GM21423 (cell line): Measurements from ENCODE around the gene RBM42.
A peak's percentile ranks its signal among the peaks of the same experiment; 100 is the strongest.
"Not testable (repeated sequence)": the region's sequence is repeated elsewhere in the genome, so short reads cannot be mapped to it uniquely, and the experiment has no call there.

ENCODE experiments used
- ATAC-seq: cut with Tn5 transposase; IDR thresholded peaks from one replicate; pipeline ENCODE4 v1.9.1; 2021; ENCODE audit warnings: mild to moderate bottlenecking, moderate library complexity; ENCODE audit not compliant: unreplicated experiment

Gene RBM42, protein sequence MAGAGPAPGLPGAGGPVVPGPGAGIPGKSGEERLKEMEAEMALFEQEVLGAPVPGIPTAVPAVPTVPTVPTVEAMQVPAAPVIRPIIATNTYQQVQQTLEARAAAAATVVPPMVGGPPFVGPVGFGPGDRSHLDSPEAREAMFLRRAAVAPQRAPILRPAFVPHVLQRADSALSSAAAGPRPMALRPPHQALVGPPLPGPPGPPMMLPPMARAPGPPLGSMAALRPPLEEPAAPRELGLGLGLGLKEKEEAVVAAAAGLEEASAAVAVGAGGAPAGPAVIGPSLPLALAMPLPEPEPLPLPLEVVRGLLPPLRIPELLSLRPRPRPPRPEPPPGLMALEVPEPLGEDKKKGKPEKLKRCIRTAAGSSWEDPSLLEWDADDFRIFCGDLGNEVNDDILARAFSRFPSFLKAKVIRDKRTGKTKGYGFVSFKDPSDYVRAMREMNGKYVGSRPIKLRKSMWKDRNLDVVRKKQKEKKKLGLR

DNA sequence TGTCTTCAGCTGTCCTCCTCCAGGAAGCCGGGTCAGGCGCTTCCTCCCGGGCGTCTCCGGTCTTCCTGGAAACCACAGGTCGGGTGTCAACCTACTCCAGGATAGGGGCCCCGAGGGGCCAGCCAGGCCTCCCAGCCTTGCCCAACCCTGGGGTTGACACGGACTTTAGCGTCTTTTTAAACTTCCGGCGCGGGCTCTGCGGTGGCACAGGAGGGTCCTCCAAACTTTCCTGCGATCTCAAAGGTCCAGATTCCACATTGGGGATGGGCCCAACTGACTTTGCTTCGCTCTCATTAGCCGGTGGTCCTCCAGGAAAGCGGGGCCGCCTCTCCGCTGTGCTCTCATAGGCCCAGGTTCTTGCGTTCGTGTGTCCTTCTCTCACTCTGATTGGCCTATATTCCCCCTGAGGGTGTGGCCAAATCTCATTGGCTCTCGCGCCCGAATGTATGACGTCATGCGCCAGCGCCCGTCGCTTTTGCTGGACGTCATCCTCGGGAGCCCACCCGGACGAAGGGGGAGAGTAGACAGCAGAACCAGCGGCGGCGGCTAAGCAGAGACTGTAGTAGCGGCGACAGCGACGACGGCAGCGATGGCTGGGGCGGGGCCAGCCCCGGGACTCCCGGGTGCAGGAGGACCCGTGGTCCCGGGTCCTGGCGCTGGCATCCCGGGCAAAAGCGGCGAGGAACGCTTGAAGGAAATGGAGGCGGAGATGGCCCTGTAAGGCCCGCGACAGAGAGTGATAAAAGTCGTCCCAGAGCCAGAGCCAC, at the start of gene RBM42:
TSS of gene RBM42 (plus strand) at position 472 of the 767 bp plus-strand sequence. CDS start at position 590, 118 bp downstream.
- ATAC-seq = peak; percentile 95

DNA sequence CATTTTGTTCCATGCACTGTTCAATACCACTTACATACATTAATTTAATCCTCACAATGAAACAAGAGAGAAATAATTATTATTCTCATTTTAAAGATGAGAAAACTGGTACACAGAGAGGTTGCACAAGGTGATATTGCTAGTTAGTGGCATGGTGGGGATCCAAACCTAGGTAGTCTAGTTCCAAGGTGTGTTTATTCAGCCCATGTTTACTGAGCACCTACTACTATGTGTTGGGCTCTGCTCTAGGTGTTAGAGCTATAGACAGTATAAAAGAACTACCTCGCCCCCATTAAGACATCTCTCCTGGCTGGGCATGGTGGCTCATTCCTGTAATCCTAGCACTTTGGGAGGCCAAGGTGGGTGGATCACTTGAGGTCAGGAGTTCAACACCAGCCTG, 46.1 kb upstream of the RBM42 start:
- ATAC-seq = no peak

DNA sequence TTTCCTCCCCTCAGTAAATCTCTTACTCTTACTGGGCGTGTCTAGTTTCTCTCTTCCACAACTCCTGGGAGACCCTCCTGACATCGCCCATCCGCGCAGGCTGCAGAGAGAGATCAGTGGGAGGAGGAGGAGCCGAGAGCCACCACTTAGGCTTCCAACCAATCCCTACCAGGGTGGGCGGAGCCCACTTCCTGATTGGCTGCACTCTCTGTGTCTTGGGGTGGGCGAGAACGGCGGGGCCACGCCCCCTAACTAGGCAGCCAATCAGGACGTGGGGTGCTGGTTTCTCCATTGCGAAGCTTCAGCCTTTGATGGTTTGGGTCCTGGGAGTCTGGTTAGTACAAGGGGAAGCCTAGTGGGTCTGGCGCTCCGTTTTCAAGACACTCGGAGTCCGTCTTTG, 43.0 kb upstream of the RBM42 start, which contains the start of gene PMIS2:
TSS of gene PMIS2 (plus strand) at position 326 of the 400 bp plus-strand sequence. CDS start 87 bp downstream, outside the sequence.
- ATAC-seq = no peak

DNA sequence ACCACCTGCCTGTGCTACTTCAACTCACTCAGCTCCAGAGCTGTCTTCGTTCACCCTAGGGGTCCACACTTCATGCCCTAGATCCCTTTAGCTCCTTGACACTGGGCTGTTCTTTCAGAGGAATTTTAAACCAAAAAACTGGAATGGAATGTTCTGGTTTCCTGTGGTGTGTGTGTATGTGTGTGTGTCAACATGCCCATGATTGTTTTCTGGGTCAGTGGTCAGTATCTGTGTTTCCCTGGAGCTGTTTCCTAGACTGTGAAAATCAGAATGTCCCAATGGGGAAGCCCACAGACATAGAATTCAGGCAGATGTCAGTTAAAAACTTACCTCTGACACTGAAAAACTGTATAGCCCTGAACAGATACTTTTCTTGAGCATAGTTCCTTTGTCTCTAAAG, 41.5 kb upstream of the RBM42 start:
- ATAC-seq = no peak

DNA sequence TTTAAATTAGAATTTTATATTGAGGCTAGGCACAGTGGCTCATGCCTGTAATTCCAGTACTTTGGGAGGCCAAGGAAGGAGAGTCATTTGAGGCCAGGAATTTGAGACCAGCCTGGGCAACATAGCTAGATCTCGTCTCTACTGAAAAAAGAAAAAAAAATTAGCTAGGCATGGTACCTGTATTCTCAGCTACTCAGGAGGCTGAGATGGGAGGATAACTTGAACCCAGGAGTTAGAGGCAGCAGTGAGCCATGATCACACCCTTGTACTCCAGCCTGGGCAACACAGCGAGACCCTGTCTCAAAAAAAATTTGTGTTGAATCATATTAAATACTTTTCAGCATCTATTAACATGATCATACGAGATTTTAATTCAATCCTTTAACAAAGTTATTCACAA, 38.0 kb upstream of the RBM42 start:
- no peak for ATAC-seq

DNA sequence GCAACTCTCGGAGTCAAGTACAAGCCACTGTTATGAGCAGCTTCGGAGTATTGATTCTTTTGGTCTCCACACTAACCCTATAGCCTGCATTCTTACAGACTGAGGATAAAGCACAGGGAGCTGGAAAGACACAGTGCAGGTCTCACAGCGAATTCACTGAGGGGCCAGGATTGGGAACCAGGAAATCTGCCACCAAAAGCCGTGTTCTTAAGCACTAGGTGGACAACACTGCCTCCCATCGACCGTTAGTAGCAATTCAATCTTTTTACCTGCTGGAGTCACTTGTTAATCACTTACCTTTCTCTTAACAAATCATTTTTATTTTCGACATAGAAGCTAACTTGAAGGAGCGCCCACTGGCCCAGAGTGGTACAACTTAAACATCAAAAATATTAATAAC, 36.6 kb upstream of the RBM42 start:
- no peak for ATAC-seq

DNA sequence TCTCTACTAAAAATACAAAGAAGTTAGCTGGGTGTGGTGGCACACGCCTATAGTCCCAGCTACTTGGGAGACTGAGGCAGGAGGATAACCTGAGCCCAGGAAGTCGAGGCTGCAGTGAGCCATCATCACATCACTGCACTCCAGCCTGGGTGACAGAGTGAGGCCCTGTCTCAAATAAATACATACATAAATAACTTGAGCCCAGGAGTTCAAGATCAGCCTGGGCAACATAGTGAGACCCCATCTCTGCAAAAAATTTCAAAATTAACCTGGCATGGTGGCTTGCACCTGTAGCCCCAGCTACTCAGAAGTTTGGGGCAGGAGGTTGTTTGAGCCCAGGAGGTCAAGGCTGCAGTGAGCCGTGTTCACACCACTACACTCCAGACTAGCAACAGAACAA, 33.8 kb upstream of the RBM42 start:
- not testable (repeated sequence) for ATAC-seq

DNA sequence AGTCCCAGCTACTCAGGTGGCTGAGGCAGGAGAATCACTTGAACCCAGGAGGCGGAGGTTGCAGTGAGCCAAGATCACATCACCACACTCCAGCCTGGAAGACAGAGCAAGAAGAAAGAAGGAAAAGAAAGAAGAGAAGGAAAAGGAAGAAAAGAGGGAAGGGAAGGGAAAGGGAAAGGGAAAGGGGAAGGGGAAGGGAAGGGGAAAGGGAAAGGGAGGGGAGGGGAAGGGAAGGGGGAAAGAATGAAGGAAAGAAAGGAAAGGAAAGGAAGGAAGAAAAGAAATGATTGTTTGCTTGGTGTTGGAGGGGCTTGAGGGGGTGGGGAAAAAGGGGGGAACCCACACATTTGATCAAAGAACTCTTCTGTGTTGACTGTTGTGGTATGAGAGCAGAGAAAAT, 32.9 kb upstream of the RBM42 start:
- no peak for ATAC-seq

DNA sequence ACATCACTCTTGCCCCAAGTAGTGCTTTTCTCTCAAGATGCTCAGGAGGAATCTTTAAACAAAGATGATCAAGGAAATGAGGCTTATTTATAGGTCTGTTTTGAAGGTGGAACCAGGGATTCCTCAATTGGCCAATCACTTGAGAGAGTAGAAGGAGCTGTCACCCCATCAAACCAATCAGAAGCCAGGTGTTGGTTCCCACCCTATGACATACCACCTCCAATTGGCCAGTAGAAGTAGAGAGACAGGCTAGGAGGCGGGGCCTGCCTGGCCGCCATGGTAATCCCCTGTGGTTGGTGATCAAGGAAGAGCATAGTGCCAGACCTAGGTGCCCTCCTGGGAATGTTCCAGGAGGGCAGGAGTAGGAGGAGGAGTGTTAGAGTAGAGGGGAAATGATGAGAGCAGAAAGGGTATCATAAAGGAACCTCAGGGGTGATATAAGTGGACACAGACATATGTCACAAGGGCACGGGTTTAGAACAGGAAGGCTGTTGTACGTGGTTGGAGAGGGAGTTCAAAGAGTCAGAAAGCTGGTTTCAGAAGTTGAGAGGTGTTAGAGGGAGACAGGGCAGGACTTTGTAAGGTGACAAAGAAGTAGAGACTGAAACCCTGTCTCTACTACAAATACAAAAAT, 32.4 kb upstream of the RBM42 start:
- no peak for ATAC-seq

DNA sequence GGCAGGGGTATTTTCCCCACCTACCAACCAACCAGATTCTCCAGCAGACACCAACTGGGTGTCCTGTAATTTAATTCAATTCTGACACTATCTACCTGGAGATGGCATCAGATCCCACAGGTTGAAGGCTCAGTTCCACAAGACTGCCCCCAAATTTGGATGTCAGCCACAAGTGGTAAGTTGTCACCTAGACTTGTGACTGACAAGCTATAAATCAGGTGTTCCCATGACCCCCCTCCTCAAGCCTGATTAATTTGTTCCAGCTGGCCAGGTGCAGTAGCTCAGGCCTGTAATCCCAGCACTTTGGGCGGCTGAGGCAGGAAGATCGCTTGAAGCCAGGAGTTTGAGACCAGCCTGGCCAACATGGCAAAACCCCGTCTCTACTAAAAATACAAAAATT, 26.9 kb upstream of the RBM42 start:
- ATAC-seq = no peak

DNA sequence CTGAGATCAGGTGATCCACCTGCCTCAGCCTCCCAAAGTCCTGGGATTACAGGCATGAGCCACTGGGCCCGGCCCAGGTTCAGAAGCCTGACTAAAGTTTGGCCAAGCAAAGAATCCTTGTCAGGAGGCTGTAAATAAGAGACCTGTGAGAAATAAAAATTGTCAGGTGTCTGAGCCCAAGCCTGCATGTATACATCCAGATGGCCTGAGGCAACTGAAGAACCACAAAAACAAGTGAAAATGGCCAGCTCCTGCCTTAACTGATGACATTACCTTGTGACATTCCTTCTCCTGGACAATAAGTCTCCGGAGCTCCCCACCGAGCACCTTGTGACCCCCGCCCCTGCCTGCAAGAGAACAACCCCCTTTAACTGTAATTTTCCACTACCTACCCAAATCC, 24.4 kb upstream of the RBM42 start:
- not testable (repeated sequence) for ATAC-seq

DNA sequence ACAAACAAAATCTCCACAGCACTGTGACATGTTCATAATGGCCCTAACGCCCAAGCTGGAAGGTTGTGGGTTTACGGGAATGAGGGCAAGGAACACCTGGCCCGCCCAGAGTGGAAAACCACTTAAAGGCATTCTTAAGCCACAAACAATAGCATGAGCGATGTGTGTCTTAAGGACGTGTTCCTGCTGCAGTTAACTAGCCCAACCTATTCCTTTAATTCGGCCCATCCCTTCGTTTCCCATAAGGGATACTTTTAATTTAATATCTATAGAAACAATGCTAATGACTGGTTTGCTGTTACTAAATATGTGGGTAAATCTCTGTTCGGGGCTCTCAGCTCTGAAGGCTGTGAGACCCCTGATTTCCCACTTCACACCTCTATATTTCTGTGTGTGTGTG, 21.7 kb upstream of the RBM42 start:
- not testable (repeated sequence) for ATAC-seq

DNA sequence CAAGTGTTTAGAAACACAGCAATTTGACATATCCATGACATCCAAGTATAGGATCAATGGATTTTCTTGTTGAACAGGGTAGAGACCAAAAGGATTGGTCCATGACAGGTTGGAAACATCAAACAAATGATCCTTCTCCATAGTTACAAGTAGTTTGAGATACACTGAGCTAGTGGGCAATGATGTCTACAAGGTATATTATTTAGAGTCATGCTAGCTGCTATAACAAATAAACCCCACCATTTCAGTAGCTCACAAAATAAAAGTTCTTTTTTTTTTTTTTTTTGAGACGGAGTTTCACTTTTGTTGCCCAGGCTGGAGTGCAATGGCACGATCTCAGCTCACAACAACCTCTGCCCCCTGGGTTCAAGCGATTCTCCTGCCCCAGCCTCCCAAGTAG, 21.2 kb upstream of the RBM42 start:
- ATAC-seq = no peak

DNA sequence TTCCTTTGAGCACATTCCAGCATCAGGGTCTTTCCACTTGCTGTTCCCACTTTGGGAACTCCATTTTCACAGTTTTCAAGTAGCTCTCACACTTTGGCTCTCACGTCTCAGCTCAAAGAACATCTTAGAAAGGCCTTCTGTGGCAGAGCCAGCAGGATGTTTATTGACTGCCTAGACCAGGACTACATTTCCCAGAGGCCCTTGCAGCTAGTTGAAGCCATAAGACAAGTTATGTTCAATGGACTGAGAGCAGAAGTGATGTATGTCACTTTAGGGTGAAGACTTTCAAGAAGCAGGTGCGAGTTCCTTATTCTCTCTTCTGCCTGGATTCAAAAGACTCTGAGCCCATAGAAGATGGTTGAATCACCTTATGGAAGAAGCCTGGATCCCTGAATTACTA, 20.6 kb upstream of the RBM42 start:
- ATAC-seq = no peak

DNA sequence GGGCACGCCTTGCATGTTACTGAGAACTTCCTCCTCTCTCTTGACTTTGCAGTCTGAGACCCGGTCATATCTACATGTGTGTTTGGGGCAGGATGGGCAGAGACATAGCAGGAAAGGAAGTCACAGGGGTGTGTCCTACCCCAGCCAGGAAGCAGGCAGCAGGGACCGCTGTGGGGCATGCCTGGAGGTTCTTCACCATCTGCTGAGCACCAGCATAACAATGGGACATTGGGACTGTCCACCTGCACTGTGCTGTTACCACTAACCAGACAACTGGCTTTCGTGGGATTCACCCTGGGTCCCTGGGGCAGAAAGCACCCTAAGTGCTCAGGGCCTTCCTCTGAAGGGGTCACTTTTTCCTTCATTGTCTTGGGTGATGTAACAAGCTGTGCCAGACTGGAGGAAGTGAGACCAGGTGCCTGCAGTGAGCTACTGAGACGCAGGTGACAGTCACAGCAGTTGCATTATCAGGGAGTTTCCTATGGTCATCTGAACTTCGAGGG, 18.9 kb upstream of the RBM42 start:
- ATAC-seq = peak; percentile 44

DNA sequence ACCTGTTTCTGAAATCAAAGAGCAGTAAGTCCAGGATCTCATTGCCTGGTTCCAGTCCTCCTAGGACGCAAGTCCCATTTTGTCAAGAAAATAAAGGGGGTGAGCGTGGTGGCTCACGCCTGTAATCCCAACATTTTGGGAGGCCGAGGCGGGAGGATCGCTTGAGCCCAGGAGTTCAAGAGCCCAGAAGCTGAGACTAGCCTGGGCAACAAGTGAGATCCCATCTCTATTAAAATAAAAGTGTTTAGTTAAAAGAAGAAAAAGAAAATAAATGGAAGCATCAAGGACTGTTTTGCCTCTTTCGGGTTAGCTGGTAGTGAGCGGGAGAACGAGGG, 16.6 kb upstream of the RBM42 start:
- ATAC-seq = no peak

DNA sequence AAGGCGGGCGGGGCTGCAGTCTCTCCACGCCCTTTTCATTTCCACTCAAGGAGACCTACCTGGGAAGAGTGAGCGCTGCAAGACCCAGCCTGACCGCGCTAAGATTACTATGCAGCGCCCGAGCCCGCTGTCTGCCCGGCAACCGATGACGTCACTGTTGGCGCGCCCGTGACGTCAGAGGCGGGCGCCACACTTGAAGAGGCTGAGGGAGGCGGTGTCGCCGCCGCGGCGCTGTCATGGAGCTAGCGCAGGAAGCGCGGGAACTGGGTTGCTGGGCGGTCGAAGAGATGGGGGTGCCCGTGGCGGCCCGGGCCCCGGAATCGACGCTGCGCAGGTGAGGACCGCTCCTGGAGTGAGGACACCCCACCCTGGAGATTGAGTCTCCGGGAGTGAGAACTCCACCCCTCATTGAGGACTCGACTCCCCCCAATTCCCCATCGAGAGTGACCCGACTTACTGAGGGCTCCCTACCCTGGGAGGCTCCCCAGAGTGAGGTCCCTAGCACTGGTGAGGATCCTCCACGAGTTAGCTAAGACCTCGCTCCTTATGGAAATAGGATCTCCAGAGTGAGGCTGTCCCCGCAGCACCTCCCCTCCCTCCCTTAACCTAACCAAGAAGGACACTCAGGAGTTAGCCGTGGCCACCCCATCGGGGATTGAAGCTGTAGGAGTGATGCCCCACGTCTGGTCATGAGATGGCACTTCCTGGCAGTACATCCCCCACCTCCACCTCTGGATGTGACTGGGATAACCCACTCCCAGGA, 16.1 kb upstream of the RBM42 start, which contains the start of gene HAUS5:
TSS of gene HAUS5 (plus strand) at position 177 of the 763 bp plus-strand sequence. CDS start at position 237, 60 bp downstream.
- peak; percentile 75 for ATAC-seq

DNA sequence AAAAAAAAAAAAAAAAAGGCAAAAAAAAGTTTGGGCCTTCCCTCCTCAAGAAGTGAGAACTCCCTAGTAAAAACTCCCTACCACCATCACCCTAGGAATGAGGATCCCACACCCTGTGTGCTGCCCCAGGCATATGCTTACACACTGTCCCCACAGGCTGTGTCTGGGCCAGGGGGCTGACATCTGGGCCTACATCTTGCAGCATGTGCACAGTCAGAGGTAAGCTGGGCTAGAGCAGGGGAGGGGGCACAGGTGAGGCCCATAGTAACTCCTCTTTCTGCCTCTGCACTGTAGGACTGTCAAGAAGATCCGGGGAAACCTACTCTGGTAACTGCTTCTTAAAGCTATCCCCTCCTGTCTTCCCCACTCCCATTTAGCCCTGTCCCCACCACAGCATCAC, 15.3 kb upstream of the RBM42 start:
- no peak for ATAC-seq

DNA sequence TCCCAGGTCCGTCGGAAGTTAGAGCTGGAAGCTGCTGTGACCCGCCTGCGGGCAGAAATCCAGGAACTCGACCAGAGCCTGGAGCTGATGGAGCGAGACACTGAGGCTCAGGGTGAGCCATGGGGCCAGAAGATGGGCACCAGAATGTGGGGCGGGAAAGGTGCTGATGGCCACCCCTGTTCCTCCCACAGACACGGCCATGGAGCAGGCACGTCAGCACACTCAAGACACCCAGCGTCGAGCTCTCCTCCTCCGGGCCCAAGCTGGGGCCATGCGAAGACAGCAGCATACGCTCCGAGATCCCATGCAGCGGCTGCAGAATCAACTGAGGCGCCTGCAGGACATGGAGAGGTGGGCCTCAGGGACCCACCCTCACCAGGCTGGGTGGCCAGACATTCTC, 13.8 kb upstream of the RBM42 start:
- no peak for ATAC-seq

DNA sequence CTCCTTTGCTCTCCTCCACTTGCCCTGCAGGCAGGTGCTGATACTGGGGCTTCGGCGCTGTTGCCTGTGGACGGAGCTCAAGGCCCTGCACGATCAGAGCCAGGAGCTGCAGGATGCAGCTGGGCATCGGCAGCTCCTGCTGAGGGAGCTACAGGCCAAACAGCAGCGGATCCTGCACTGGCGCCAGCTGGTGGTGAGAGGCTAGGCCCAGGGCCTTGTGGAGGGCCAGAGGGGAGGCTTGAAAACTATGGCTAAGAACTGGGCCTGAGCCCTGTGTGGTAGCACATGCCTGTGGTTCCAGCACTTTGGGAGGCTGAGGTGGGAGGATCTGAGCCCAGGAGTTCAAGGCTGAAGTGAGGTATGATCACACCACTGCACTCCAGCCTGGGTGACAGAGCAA, 10.0 kb upstream of the RBM42 start:
- no peak for ATAC-seq
